Prostate gland (tissue), 2 donors: ENCODE results near the gene VSNL1. TPM values are rescaled to one million over a fixed set of nuclear protein-coding genes. Genes with fewer than 3 reads are reported as not detected.

Source experiments
- DNase-seq: peaks from one replicate; pipeline ENCODE4 v3.0.0-alpha.2; 2019; ENCODE audit warnings: low spot score
- H3K27ac ChIP-seq, 2 donors: fragments of 200-600 bp; sonication (generic); 2 replicates each; pipeline ENCODE4 v1.5.1; 2017 to 2019
- H3K27me3 ChIP-seq: fragments of 200-600 bp; sonication (generic); replicated peaks from 2 replicates; pipeline ENCODE4 v1.5.1; 2019; ENCODE audit not compliant: insufficient read depth
- H3K36me3 ChIP-seq, 2 donors: fragments of 200-600 bp; sonication (generic); 1 replicate in 1 of 2; 2 replicates in 1 of 2; pipeline versions ENCODE4 v1.5.1 to v1.8.1; 2017 to 2019
- H3K4me1 ChIP-seq: fragments of 200-600 bp; sonication (generic); replicated peaks from 2 replicates; pipeline ENCODE4 v1.5.1; 2019
- H3K4me3 ChIP-seq, 2 donors: fragments of 200-600 bp; sonication (generic); 2 replicates each; pipeline ENCODE4 v1.5.1; 2017 to 2019
- H3K9me3 ChIP-seq: fragments of 200-600 bp; sonication (generic); 2 replicates; pipeline ENCODE4 v1.5.1; 2017
- POLR2A ChIP-seq: fragments of 450-650 bp; IDR thresholded peaks from one replicate; pipeline ENCODE4 v1.6.1; 2016; ENCODE audit warnings: antibody characterized with exemption, mild to moderate bottlenecking
- POLR2AphosphoS5 ChIP-seq: sonication (generic); formaldehyde crosslinking; IDR thresholded peaks from one replicate; pipeline ENCODE4 v1.6.1; 2017; ENCODE audit warnings: antibody characterized with exemption
- WGBS: methylation state at CpG from one replicate; pipeline ENCODE4 v1.1.5; 2018; 5-methylcytosine and 5-hydroxymethylcytosine counted together
- intact Hi-C: fragments of 100-400 bp; cut with DNase I; formaldehyde crosslinking; loops from one replicate; pipeline ENCODE4 v1.14.2; 2022
- total RNA-seq, 2 donors: library from RNA; depleted of rRNA; stranded (reverse); fragments of >200 nt; gene quantifications; one replicate each; pipeline ENCODE4 v1.1.0, GENCODE V29; 2016
- TF ChIP-seq, protein P1 (sequence below), 4 experiments: fragments of 200-600 bp in 2 of 4; fragments of 450-650 bp in 2 of 4; sonication (generic) in 2 of 4; IDR thresholded peaks; 1 replicate in 3 of 4; 2 replicates in 1 of 4; pipeline ENCODE4 v1.5.1; 2016 to 2019; ENCODE audit warnings: antibody characterized with exemption in 4 of 4, mild to moderate bottlenecking in 2 of 4, moderate library complexity in 2 of 4

VSNL1 gene
- total RNA-seq, 2 donors from 2014 or later, result 4.4 to 11.7 TPM

- H3K4me1 ChIP-seq, result peaks cover 11% of the 10 kb centered on the region
- H3K27ac ChIP-seq, result no peak overlapping the region
- intact Hi-C loops, result no loop called here
- 85% methylated on average over 4 of the region's 4 CpGs for WGBS
- no peaks in the 10 kb centered on the region for H3K27me3 ChIP-seq
- H3K4me3 ChIP-seq, result no peak overlapping the region
- no peaks in the 10 kb centered on the region for H3K9me3 ChIP-seq
- TF ChIP-seq POLR2AphosphoS5 (no peak), POLR2A (no peak)
- DNase-seq, result no peak
- H3K36me3 ChIP-seq, result no peaks in the 10 kb centered on the region
Measured at GRCh38 chr2:17644997-17645720, 104.7 kb downstream of the VSNL1 start.

GRCh38 chr2:17646081-17646554 lies 105.6 kb downstream of the VSNL1 start:
- WGBS, result 3% methylated on average over 3 of the region's 3 CpGs
- TF ChIP-seq POLR2A (no peak), POLR2AphosphoS5 (peak; percentile 68)
- TF ChIP-seq, protein P1, sequence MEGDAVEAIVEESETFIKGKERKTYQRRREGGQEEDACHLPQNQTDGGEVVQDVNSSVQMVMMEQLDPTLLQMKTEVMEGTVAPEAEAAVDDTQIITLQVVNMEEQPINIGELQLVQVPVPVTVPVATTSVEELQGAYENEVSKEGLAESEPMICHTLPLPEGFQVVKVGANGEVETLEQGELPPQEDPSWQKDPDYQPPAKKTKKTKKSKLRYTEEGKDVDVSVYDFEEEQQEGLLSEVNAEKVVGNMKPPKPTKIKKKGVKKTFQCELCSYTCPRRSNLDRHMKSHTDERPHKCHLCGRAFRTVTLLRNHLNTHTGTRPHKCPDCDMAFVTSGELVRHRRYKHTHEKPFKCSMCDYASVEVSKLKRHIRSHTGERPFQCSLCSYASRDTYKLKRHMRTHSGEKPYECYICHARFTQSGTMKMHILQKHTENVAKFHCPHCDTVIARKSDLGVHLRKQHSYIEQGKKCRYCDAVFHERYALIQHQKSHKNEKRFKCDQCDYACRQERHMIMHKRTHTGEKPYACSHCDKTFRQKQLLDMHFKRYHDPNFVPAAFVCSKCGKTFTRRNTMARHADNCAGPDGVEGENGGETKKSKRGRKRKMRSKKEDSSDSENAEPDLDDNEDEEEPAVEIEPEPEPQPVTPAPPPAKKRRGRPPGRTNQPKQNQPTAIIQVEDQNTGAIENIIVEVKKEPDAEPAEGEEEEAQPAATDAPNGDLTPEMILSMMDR (IDR thresholded peaks at IDR 0.05), result peak; percentile 75 to 93 (median 83)
- peak; percentile 55 for DNase-seq
- H3K27ac ChIP-seq, result no peak overlapping the region
- H3K36me3 ChIP-seq, result no peaks in the 10 kb centered on the region
- H3K9me3 ChIP-seq, result no peaks in the 10 kb centered on the region
- intact Hi-C loops, result no loop called here
- H3K4me3 ChIP-seq, result no peak overlapping the region
- peaks cover 11% of the 10 kb centered on the region for H3K4me1 ChIP-seq
- no peaks in the 10 kb centered on the region for H3K27me3 ChIP-seq

- no peaks in the 10 kb centered on the region for H3K9me3 ChIP-seq
- no peak overlapping the region for H3K4me3 ChIP-seq
- H3K4me1 ChIP-seq, result peaks cover 11% of the 10 kb centered on the region
- no peaks in the 10 kb centered on the region for H3K36me3 ChIP-seq
- TF ChIP-seq POLR2A (no peak), POLR2AphosphoS5 (no peak)
- TF ChIP-seq, protein P1 (IDR thresholded peaks at IDR 0.05), result no peak
- no peaks in the 10 kb centered on the region for H3K27me3 ChIP-seq
- H3K27ac ChIP-seq, result no peak overlapping the region
- WGBS, result 28% methylated on average over 5 of the region's 5 CpGs
- no peak for DNase-seq
- intact Hi-C loops, result no loop called here
Measured at GRCh38 chr2:17646838-17647701, 106.6 kb downstream of the VSNL1 start.

GRCh38 chr2:17648581-17648980 lies 108.1 kb downstream of the VSNL1 start:
- TF ChIP-seq POLR2AphosphoS5 (no peak), POLR2A (no peak)
- TF ChIP-seq, protein P1 (IDR thresholded peaks at IDR 0.05), result no peak
- Histone ChIP-seq H3K27ac (no peak overlapping the region), H3K4me1 (peaks cover 11% of the 10 kb centered on the region), H3K27me3 (no peaks in the 10 kb centered on the region), H3K36me3 (no peaks in the 10 kb centered on the region), H3K9me3 (no peaks in the 10 kb centered on the region), H3K4me3 (no peak overlapping the region)
- 59% methylated on average over 1 of the region's 1 CpG for WGBS
- intact Hi-C loops, result no loop called here
- no peak for DNase-seq

DNA sequence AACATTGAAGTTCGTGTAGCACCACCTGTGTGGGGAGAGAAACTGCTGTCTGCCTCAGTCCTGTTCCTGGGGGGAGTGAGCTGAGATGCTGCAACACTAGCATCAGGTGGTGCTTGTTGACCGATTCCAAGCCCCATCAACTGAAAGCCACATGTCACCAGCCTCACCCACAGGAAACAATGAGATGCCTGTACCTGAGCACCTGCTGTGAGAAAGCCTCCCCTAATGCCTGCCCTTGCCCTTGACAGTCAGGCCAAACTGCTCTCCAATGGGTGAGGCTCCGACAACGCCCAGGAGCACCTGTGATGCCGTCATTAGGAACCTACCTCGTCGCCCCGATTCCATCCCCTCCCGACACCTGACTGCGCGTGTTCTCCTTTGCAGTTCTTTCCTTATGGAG lies 108.5 kb downstream of the VSNL1 start:
- 87% methylated on average over 11 of the region's 11 CpGs for WGBS
- TF ChIP-seq, protein P1 (IDR thresholded peaks at IDR 0.05), result no peak
- TF ChIP-seq POLR2A (no peak), POLR2AphosphoS5 (no peak)
- Histone ChIP-seq H3K4me1 (peaks cover 11% of the 10 kb centered on the region), H3K4me3 (no peak overlapping the region), H3K9me3 (no peaks in the 10 kb centered on the region), H3K27me3 (no peaks in the 10 kb centered on the region), H3K36me3 (no peaks in the 10 kb centered on the region), H3K27ac (no peak overlapping the region)
- no peak for DNase-seq
- intact Hi-C loops, result no loop called here
